GM12872 (cell line): ENCODE measurements around the gene ARHGAP15.

Source experiments
- TF ChIP-seq, protein P1 (sequence below): IDR thresholded peaks from 3 replicates; pipeline ENCODE4 v1.5.1; 2011; ENCODE audit warnings: low read depth, mild to moderate bottlenecking, low read length, moderate library complexity; ENCODE audit not compliant: insufficient read depth

The ARHGAP15 gene

DNA sequence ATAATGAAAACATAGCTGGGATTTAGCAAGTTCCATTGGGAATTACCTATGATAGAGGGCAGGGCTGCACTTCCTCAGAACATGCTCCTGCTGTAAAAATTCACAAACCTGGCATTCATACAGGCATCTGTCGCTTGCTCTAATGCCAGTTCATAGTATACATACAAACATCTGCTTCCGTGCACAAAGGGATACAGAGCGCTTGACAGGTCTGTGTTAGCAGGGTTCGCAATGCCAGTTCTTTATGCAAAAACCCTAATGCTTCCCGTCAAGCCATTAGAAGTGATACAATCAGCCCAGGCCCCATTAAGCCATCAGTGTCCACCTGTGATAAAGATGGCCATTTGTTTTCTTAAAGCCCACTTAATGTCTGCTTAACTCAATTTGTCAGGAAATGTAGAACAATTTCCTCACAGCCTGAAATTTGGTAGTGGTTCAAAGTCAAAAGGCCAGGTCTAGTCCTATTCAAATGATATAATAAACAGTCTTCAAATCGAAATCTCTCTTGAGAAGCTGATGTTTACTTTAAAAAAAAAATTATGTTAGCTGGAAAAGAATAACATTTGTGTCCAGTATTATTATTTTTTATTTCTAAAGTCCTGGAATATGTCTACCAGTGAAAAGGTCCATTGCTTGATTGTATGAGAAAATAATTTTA is 556.3 kb downstream of the ARHGAP15 start:
- TF ChIP-seq, protein P1, sequence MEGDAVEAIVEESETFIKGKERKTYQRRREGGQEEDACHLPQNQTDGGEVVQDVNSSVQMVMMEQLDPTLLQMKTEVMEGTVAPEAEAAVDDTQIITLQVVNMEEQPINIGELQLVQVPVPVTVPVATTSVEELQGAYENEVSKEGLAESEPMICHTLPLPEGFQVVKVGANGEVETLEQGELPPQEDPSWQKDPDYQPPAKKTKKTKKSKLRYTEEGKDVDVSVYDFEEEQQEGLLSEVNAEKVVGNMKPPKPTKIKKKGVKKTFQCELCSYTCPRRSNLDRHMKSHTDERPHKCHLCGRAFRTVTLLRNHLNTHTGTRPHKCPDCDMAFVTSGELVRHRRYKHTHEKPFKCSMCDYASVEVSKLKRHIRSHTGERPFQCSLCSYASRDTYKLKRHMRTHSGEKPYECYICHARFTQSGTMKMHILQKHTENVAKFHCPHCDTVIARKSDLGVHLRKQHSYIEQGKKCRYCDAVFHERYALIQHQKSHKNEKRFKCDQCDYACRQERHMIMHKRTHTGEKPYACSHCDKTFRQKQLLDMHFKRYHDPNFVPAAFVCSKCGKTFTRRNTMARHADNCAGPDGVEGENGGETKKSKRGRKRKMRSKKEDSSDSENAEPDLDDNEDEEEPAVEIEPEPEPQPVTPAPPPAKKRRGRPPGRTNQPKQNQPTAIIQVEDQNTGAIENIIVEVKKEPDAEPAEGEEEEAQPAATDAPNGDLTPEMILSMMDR, result no peak

DNA sequence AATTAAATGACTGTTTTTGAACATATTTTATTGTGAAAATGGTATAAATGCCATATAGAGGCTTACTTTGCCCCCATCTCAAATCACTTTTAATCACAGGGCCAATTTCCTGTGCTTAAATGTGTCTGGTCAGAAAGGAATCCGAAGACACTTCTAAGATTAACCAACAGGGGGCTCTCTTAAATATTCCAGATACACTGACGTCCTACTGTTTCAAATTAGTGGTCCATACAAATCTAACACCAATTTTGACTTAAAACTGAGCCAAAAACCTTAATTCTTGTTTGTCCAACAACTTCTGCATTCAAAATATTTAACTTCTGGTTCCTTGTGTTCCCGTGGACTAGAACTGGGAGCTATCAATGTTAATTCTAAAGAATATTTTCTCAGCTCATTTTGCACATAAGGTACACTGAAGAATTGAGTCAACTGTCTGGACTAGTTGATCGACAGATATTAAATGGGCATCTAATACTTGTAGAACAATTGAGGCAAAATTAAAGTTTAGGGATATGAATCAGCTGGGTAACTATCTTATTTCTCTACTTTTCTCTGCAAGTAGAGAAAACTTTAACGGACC is 557.5 kb downstream of the ARHGAP15 start:
- TF ChIP-seq, protein P1, result peak; percentile 60

DNA sequence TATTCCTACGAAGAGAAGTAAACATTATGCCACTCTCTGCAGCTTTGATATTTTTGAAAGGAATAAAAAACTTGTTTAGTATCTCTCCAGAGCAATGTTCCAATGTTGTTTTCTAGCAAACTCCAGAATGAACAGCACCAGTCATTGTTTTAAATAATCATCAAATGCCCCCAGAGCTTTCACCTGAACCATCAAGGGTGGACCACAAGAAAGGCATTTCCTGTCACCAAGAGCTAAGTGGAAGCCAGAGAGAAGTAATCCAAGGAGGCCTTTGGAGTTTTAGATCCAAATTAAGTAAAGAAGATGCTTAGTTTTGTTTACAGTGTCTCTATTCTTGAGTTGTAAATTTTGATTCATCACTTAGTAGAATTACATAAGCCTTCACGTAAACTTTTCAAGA is 559.0 kb downstream of the ARHGAP15 start:
- TF ChIP-seq, protein P1, result no peak

DNA sequence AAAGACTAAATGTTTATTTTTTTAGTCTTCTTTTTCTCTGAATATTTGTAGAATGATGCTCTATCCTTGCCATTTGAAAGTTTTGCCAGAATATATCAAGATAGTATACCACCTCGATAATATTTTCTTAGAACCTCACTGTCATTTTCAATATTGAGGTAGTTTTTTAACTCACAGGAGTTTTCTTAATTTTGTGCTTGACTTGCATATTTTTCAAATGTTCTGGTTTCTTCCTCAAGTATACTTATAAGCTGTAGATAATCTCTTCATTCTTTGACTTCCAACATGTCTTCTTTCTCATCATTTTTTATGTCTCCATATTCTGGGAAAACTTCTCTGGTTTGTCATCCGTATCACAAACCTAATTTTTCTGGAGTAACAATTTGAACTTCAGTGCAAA is 559.6 kb downstream of the ARHGAP15 start:
- TF ChIP-seq, protein P1, result no peak

DNA sequence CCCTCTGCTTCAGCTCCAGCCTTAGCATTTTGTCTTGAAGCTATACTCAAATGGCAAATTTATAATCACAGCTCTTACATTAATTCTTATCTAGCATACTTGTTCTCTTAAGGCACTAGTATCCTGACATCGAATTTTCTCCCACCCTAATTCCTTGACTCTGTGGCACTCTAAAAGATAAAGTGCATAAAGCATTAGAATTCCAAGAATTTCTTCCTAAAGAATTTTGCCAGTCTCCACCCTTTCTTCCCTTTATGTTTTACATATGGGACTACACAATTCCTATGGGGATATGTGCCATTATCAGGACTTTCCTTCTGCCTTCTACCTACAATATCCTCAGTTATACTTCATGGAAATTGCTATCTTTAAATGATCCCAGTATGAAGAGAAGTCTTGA is 560.3 kb downstream of the ARHGAP15 start:
- TF ChIP-seq, protein P1, result no peak

DNA sequence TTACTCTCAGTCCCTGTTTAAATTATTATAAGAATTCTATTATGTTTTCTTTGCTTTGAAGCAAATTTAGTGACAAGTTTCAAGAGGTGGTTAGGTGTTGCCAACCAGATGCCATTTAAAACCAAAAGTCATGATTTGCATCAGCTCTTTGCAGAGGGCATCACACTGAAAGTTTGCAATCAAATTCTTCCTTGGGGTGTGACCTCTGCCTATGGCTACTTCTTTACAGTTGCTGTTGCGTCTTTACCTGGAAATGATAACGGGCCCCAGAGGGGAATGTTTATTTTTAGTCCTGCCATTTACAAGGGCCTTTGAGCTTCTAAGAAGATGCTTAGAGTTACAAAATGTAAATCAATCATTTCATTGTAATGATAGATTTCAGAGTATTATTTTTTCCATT is 561.0 kb downstream of the ARHGAP15 start:
- TF ChIP-seq, protein P1, result no peak

DNA sequence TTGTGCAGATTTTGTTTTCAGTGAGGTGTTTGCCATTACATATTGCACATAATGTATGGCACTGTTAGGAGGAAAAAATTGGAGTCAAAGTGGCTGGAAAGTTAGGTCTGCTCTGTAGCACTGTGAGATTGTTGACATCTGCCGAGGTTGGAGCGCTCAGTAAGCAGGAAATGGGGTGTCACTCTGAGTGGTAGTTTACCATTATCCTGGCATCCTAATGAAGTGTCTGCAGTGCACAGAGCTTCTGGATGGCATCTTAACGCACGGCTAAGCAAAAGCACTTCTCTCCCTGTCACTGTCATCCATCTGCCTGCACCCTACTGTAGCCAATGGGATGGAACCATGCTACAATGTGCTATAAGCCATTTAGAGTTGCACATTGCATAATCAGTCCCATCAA is 561.9 kb downstream of the ARHGAP15 start:
- TF ChIP-seq, protein P1, result no peak
